GM21529 (cell line): ENCODE data around the gene SIAH3.
"Not testable (repeated sequence)": the region's sequence is repeated elsewhere in the genome, so short reads cannot be mapped to it uniquely, and the experiment has no call there.

Experiments used
- ATAC-seq: cut with Tn5 transposase; IDR thresholded peaks from one replicate; pipeline ENCODE4 v1.9.1; 2021; ENCODE audit not compliant: unreplicated experiment

SIAH3 gene

GRCh38 chr13:45784755-45785675 is 66.5 kb downstream of the SIAH3 start:
- ATAC-seq = no peak

DNA sequence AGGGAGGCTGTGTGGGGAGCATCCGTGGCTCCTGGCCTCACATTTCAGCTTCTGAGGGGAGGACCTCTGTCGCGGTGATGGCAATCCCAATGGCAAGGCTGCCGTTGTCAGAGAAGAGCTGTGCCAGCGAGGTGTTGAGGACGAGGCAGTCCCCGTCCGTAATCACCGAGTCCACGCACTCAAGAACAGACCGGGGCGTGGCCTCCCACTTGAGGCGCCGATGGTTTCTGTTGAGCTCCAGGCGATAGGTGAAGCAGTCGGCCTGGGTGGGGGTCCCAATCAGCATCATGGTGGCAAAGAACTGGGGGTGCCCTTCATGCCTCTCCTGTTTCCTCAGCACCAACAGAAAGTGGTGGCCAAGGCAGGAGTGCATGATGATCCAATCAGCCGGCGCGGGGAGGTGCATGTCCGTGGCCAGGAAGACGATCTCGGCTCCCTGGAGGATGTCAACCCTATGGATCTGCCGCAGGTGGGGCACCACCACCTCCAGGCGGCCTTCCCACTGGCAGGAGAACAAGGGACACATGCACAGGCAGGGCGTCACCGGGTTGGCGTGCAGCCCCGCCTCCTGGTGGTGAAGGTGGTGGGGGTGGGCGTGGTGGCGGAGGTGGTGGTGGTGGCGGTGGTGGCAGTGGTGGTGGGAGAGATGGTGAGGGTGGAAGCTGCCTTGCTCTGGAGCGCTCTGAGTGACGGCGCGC is 68.1 kb downstream of the SIAH3 start:
- ATAC-seq = no peak

GRCh38 chr13:45782327-45783045 is 69.1 kb downstream of the SIAH3 start:
- no peak for ATAC-seq

DNA sequence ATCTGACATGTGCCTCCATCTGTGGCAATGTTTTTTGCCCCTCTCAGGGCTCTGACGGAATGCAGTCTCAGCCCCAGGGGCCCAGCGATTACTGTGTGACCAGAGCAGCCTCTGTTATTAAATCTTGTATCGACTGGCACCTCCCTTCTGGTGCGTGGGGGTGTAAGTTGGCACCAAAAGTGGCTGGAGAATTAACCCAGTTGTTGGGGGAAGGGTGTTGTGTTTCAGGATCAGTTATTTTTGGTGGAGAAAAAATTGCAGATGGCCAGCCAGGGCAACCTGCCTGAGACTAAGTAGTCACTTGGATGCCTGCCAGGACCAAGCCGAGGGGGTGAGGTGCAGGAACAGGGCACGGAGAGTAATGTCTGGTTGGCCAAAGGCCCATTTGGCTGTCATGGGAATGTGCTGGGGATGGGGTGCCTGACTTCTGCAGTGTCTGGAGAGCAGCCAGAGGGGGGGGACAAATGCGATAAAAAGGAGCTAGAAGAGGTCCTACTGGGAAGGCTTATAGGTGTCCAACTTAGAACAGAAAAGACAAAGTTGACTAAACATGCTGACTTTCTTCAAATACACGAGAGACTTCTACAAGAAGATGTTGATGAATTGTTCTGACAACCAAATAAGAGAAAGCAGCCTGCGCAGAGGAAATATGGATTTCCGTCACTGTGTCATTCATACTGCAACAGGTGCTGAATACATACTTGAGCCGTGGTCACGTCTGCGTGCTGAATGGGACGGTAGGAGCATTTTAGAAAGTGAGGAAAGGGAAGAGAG is 69.8 kb downstream of the SIAH3 start:
- no peak for ATAC-seq

DNA sequence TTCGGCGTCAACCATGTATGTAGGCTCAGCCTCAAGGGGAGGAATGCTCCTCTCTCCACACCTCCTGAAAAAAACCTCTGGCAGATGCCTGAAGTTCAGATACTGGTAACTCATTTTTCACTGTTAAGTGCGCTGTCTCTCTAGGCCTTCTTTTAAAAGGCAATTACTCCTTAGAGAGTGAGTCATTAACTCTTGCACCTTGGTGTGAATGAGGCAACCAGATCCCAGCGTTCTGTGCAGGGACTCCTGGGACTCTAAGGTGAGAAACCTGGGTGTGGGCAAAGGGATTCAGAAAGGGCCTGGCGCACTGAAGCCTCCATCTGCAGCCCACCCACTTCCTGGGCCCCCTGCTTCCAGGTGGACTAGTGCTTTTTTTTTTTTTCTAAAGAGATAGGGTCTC is 71.7 kb downstream of the SIAH3 start:
- no peak for ATAC-seq

DNA sequence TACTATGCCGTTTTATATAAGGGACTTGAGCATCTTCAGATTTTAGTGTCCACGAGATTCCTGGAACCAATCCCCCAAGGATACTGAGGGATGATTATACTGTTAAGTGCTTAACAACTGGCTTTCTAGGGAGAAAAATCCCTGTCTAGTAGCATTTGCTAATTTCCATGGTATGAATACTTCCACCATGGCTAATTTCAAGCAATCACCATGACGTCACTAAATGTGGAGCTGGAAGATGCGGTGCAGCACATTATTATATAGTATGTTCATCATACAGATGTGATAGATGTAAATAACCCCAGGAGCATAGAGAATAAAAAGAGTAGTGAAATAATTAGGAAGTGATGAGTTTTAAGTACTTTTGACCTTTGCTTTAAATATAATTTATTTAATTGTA is 72.7 kb downstream of the SIAH3 start:
- ATAC-seq = no peak

- no peak for ATAC-seq
These were observed 74.8 kb downstream of the SIAH3 start for GRCh38 chr13:45776748-45777147.

- no peak for ATAC-seq
These were observed 76.1 kb downstream of the SIAH3 start for GRCh38 chr13:45775401-45775963.

DNA sequence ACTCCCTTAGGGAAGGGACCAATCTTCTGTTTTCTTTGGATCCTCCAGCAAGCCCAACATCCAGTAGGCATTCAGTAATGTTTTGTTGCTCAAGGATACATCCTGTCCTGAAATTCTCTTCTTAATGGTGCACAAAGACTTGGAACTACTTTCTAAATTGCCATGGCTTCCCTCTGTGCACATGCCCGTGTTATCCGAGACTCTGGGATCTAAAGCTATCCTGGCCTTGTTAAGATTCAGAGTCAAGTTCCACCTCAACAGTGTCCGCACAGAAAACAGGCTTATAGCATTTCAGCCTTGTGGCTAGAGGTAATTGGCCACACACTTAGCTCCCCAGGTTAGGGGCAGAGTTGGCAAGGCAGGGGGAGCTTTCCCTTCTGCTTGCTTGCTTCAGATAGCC is 77.6 kb downstream of the SIAH3 start:
- ATAC-seq = no peak

DNA sequence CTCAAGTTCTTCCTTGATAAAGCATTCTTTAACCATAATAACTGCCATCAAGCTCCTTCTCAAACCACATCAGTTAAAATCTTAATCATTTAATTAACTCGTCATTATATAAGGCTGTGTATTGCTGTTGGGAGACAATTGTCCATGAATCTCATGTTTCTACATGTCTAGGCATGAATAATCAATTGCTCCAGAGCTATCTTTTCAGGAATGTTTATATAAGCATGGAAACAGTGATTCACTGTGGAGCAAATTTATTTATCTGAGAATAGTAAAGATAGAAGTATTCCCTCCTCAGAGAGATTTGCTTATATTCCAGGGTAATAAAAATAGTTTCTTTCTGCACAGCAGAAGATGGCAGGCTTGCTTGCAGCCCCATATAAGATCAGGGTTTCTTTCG is 78.3 kb downstream of the SIAH3 start:
- no peak for ATAC-seq

- ATAC-seq = no peak
These were observed 80.7 kb downstream of the SIAH3 start for GRCh38 chr13:45770886-45771285.

DNA sequence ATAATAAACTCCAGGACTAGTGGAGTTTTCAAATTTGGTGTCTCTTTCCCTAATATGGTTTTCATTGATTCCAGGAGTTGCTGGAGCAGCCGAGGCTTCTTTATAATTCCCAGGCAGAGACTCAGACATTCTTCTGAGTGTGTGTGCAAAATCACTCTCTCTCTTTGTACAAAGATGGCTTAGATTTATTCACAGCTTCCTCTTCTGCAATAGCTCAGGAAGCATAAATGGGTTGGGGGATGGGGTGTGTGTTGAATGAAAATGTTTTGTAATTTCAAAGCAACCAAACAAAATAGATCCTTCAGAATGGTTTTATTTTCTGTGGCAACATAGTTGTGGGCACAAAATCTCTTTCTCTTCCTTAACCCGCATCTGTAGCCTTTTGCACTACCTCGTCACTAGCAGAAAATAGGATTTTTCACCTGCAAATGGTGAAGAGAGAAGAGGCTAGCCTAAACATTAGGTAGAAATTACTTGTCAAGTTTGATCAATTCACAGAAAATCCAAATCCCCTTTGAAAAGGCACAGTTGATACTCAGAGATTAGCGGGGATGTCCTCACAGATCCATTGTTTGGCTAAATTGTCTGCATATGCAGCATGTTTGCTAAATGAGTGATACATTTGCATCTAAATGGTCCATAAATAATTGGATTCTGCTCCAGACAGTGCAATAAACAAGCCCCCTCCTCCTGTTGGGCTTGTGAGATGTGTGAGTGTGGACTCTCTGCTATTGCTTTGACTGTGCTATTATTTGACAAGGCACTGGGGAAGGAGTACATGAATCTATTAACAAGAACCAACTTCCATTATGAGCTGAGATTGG is 82.7 kb downstream of the SIAH3 start:
- ATAC-seq = no peak

GRCh38 chr13:45765464-45765863 is 86.1 kb downstream of the SIAH3 start:
- ATAC-seq = no peak

DNA sequence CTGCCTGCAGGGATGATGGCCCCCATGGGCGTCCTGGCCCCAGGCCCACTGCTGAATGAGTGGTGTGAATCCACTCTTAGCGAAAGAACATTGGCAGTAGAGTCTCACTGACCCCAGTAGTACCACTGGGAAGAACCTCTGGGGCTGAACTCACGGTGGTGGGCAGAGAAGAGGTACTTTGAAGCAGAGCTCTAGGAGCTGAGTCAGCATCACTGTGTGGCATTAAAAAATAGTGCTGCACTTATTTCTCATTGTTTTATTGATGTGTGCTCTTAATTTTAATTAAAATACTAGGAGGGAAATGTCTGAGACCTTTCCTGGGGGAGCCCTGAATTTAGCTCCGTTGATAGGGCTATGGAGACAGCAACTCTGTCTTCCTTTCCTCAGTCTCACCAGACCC is 88.1 kb downstream of the SIAH3 start:
- no peak for ATAC-seq

- ATAC-seq = not testable (repeated sequence)
These were observed 94.0 kb downstream of the SIAH3 start for GRCh38 chr13:45757589-45757988.

- not testable (repeated sequence) for ATAC-seq
These were observed 95.1 kb downstream of the SIAH3 start for GRCh38 chr13:45756498-45756897.

- ATAC-seq = no peak
These were observed 99.0 kb downstream of the SIAH3 start for GRCh38 chr13:45752510-45752909.

GRCh38 chr13:45751885-45752284 is 99.7 kb downstream of the SIAH3 start:
- ATAC-seq = no peak

DNA sequence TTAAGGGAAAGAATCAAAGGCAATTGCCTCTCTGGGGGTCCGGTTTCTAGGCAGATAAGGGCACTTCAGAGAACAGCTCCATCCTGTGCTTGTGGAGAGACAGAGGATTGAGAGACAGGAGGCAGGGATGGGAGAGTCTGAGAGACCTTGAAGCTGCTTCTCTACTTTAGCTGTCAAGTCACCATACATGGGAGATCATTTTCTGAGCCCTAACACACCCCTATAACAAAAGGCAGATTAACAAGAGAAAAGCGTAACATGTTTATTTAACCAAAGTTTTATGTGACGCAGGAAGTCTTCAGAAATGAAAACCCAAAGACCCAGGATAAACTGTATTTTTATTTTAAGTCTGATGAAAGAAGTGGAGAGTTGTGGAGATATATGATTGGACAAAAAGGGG is 101.0 kb downstream of the SIAH3 start:
- no peak for ATAC-seq
